A673 (cell line): ENCODE data around the gene HSP90AB1. TPM values are rescaled to one million over a fixed set of nuclear protein-coding genes. Genes with fewer than 3 reads are reported as not detected.

Experiments
- BruUV-seq: library from RNA; stranded (reverse); fragments of 400-500 nt; replicated peaks from 2 replicates; lab custom pipeline; 2021; lab: Mats Ljungman, UMichigan
- CTCF ChIA-PET: fragments of 300-600 bp; sonication (Branson Sonifier 250); formaldehyde crosslinking; loops from one replicate; lab custom pipeline; 2022; ENCODE audit warnings: antibody characterized with exemption; lab: Charles Lee
- POLR2A ChIA-PET: fragments of 300-600 bp; sonication (Branson Sonifier 250); formaldehyde crosslinking; loops from one replicate; lab custom pipeline; 2022; ENCODE audit warnings: antibody characterized with exemption; ENCODE audit not compliant: low non-redundant PET; lab: Charles Lee
- DNase-seq: peaks from one replicate; pipeline ENCODE4 v3.0.0-alpha.2; 2015; ENCODE audit warnings: low spot score
- H3K27ac ChIP-seq: fragments of 200-600 bp; sonication (generic); 2 replicates; pipeline ENCODE4 v1.5.1; 2016; ENCODE audit warnings: mixed run types, low read depth, mild to moderate bottlenecking, mixed read lengths, antibody characterized with exemption, low read length; ENCODE audit not compliant: poor library complexity, severe bottlenecking
- H3K27me3 ChIP-seq: fragments of 200-600 bp; sonication (generic); replicated peaks from 2 replicates; pipeline ENCODE4 v1.6.1; 2017; ENCODE audit warnings: mixed run types, low read depth, mild to moderate bottlenecking, mixed read lengths, antibody characterized with exemption, low read length; ENCODE audit not compliant: insufficient read depth, poor library complexity
- H3K36me3 ChIP-seq: fragments of 200-600 bp; sonication (generic); 2 replicates; pipeline ENCODE4 v1.6.1; 2016; ENCODE audit warnings: mixed run types, mild to moderate bottlenecking, mixed read lengths, antibody characterized with exemption, low read length; ENCODE audit not compliant: insufficient read depth, poor library complexity, severe bottlenecking
- H3K4me1 ChIP-seq: fragments of 200-600 bp; sonication (generic); 2 replicates; pipeline ENCODE4 v1.6.1; 2017; ENCODE audit warnings: mixed run types, mild to moderate bottlenecking, mixed read lengths, antibody characterized with exemption, low read length; ENCODE audit not compliant: insufficient read depth, poor library complexity, severe bottlenecking
- H3K4me3 ChIP-seq: fragments of 200-600 bp; sonication (generic); 2 replicates; pipeline ENCODE4 v1.5.1; 2016; ENCODE audit warnings: low read depth, mixed run types, mild to moderate bottlenecking, mixed read lengths, low read length; ENCODE audit not compliant: poor library complexity, severe bottlenecking
- H3K9me3 ChIP-seq: fragments of 200-600 bp; sonication (generic); 2 replicates; pipeline ENCODE4 v1.6.1; 2016; ENCODE audit warnings: mixed run types, low read depth, mild to moderate bottlenecking, mixed read lengths, antibody characterized with exemption, low read length; ENCODE audit not compliant: poor library complexity, severe bottlenecking
- EZH2 ChIP-seq: fragments of 200-600 bp; sonication (generic); IDR thresholded peaks from 2 replicates; pipeline ENCODE4 v1.6.1; 2017; ENCODE audit warnings: borderline replicate concordance, low read depth, mild to moderate bottlenecking, mixed read lengths, antibody characterized with exemption, low read length; ENCODE audit not compliant: poor library complexity, severe bottlenecking
- intact Hi-C: fragments of 100-400 bp; cut with micrococcal nuclease; formaldehyde crosslinking; loops from one replicate; pipeline ENCODE4 v1.10.0; 2022; ENCODE audit not compliant: unreplicated experiment
- total RNA-seq: library from RNA; stranded (reverse); gene quantifications from 2 replicates; pipeline ENCODE4 v1.2.3, GENCODE V29; 2021
- TF ChIP-seq, protein P1 (sequence below): fragments of 300-800, 200-600 bp; sonication (generic); conservative IDR thresholded peaks from 2 replicates; pipeline ENCODE4 v1.5.1; 2017; ENCODE audit warnings: low read depth, mild to moderate bottlenecking, antibody characterized with exemption, low read length, moderate library complexity, mixed read lengths

HSP90AB1 gene
- total RNA-seq, 1 experiment from 2014 or later = 1,581 TPM

DNA sequence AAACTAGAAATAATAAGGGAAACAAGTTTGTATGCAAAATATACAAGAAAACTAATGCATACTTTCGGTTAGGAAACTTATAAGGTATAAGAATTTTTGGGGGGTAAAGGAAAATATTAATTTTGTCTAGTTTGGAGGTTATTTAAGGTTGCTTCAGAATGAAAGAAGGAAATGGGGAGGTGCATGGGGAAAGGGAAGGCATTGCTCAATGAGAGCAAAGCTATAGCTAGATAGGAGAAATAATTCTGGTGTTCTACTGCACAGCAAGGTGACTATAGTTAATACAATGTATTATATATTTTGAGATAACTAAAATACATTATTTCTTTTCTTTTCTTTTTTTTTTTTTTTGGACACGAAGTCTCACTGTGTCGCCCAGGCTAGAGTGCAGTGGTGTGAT, 35.6 kb upstream of the HSP90AB1 start:
- Histone ChIP-seq H3K4me3 (no peak overlapping the region), H3K9me3 (no peaks in the 10 kb centered on the region), H3K27me3 (no peaks in the 10 kb centered on the region), H3K36me3 (no peaks in the 10 kb centered on the region), H3K4me1 (no peaks in the 10 kb centered on the region), H3K27ac (no peak overlapping the region)
- no peak for DNase-seq
- ChIA-PET CTCF (no interaction called here), POLR2A (no interaction called here)
- no peak for TF ChIP-seq EZH2
- TF ChIP-seq, protein P1, sequence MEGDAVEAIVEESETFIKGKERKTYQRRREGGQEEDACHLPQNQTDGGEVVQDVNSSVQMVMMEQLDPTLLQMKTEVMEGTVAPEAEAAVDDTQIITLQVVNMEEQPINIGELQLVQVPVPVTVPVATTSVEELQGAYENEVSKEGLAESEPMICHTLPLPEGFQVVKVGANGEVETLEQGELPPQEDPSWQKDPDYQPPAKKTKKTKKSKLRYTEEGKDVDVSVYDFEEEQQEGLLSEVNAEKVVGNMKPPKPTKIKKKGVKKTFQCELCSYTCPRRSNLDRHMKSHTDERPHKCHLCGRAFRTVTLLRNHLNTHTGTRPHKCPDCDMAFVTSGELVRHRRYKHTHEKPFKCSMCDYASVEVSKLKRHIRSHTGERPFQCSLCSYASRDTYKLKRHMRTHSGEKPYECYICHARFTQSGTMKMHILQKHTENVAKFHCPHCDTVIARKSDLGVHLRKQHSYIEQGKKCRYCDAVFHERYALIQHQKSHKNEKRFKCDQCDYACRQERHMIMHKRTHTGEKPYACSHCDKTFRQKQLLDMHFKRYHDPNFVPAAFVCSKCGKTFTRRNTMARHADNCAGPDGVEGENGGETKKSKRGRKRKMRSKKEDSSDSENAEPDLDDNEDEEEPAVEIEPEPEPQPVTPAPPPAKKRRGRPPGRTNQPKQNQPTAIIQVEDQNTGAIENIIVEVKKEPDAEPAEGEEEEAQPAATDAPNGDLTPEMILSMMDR = no peak
- intact Hi-C loops = no loop called here
- no TSS peak for BruUV-seq

DNA sequence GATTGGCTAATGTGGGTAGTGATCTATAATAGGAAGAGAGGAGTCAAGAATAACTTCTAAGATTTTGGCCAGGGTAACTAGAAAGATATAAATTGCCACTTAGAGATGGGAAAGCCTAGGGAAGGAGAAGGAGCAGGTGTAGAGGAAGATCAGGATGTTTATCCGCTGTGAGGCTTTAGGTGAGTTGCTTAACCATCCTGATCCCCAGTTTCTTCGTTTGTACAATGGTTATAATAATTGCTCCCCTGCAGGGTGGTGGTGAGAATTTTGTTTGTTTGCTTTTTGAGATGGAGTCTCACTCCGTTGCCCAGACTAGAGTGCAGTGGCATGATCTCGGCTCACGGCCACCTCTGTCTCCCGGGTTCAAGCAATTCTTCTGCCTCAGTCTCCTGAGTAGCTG, 32.6 kb upstream of the HSP90AB1 start:
- intact Hi-C loops = no loop called here
- ChIA-PET POLR2A (no interaction called here), CTCF (interaction anchor here (0.6 kb wide), 1 partner anchor 52 kb away, joined by 3 read pairs; no protein-coding TSS in a partner anchor)
- no TSS peak for BruUV-seq
- no peak for DNase-seq
- Histone ChIP-seq H3K4me3 (no peak overlapping the region), H3K27ac (no peak overlapping the region), H3K4me1 (peaks cover 13% of the 10 kb centered on the region), H3K36me3 (no peaks in the 10 kb centered on the region), H3K27me3 (no peaks in the 10 kb centered on the region), H3K9me3 (no peaks in the 10 kb centered on the region)
- TF ChIP-seq, protein P1 = no peak
- no peak for TF ChIP-seq EZH2

DNA sequence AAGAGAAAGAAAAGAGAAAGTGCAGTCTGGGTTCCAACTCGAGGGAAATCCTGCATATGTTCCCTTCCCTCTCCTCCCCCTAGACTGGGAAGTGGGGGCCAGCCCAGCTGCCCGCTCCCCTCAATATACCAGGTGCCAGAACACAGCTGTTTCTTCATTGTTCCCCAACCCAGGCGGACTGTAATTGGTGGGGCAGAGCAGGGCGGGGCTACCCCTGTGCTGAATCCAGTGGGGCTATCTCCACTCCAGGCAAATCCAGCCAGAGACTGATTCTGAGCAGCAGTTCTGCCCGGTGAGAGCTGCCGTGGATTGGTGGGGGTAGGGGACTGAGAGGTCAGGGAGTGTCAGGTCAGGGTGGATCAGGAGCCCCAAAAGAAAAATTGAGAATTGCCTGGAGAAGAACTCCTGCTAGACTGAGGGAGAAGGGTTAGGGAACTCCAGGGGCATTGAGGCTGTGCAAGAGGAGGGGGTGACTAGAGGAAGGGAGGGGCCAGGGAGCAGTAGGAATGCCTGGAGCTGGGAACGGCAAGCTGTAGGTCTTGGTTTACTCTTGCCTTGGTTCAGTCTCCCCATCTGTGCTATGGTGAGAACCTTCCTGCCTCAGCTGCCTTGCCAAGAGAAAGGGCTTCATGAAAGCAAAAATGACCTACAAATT, 30.1 kb upstream of the HSP90AB1 start, which contains the start of gene MYMX:
MYMX (plus strand) TSS at position 250 of the 655 bp plus-strand sequence. CDS start 546 bp downstream, outside the sequence.
- H3K4me1 ChIP-seq = peaks cover 31% of the 10 kb centered on the region
- H3K9me3 ChIP-seq = no peaks in the 10 kb centered on the region
- ChIA-PET POLR2A (interaction anchor here (0.6 kb wide), 1 partner anchor 290 kb away, joined by 3 read pairs; no protein-coding TSS in a partner anchor), CTCF (interaction anchor here (0.5 kb wide), 1 partner anchor 323 kb away, joined by 4 read pairs; no protein-coding TSS in a partner anchor)
- H3K4me3 ChIP-seq = no peak within 1 kb of the TSS
- no peaks in the 10 kb centered on the region for H3K36me3 ChIP-seq
- TF ChIP-seq, protein P1 = no peak
- no peak for TF ChIP-seq EZH2
- no peak within 1 kb of the TSS for H3K27ac ChIP-seq
- intact Hi-C loops = no loop called here
- BruUV-seq = no TSS peak
- no peak for DNase-seq
- no peaks in the 10 kb centered on the region for H3K27me3 ChIP-seq
